Rectal smooth muscle tissue (tissue), 1 donor: ENCODE results near the gene CAP2.
"Not testable (repeated sequence)": the region's sequence is repeated elsewhere in the genome, so short reads cannot be mapped to it uniquely, and the experiment has no call there.

Source experiments
- H3K27ac ChIP-seq: one replicate; pipeline ENCODE4 v1.7.0; 2013; ENCODE audit warnings: low read depth, low read length, inconsistent platforms
- H3K27me3 ChIP-seq: one replicate; pipeline ENCODE4 v1.7.0; 2013; ENCODE audit warnings: low read length; ENCODE audit not compliant: control insufficient read depth, insufficient read depth
- H3K36me3 ChIP-seq: one replicate; pipeline ENCODE4 v1.7.0; 2013; ENCODE audit warnings: low read length; ENCODE audit not compliant: control insufficient read depth, insufficient read depth
- H3K4me1 ChIP-seq: one replicate; pipeline ENCODE4 v1.7.0; 2013; ENCODE audit warnings: low read length; ENCODE audit not compliant: control insufficient read depth, insufficient read depth
- H3K4me3 ChIP-seq: one replicate; pipeline ENCODE4 v1.7.0; 2013; ENCODE audit warnings: low read length
- H3K9ac ChIP-seq: one replicate; pipeline ENCODE4 v1.7.0; 2013; ENCODE audit warnings: low read length

The CAP2 gene

GRCh38 chr6:17405944-17406245, 12.5 kb downstream of the CAP2 start:
- no peaks in the 10 kb centered on the region for H3K36me3 ChIP-seq
- H3K4me3 ChIP-seq: no peak overlapping the region
- no peak overlapping the region for H3K27ac ChIP-seq
- no peaks in the 10 kb centered on the region for H3K27me3 ChIP-seq
- H3K9ac ChIP-seq: no peak overlapping the region
- peaks cover 2% of the 10 kb centered on the region for H3K4me1 ChIP-seq

- H3K36me3 ChIP-seq: no peaks in the 10 kb centered on the region
- H3K4me3 ChIP-seq: no peak overlapping the region
- H3K27ac ChIP-seq: no peak overlapping the region
- H3K4me1 ChIP-seq: peaks cover 5% of the 10 kb centered on the region
- H3K27me3 ChIP-seq: no peaks in the 10 kb centered on the region
- H3K9ac ChIP-seq: no peak overlapping the region
These were observed 14.7 kb downstream of the CAP2 start for GRCh38 chr6:17408081-17408480.

GRCh38 chr6:17410281-17410680, 16.9 kb downstream of the CAP2 start:
- no peak overlapping the region for H3K27ac ChIP-seq
- peaks cover 5% of the 10 kb centered on the region for H3K4me1 ChIP-seq
- no peak overlapping the region for H3K9ac ChIP-seq
- H3K27me3 ChIP-seq: no peaks in the 10 kb centered on the region
- no peaks in the 10 kb centered on the region for H3K36me3 ChIP-seq
- H3K4me3 ChIP-seq: no peak overlapping the region

DNA sequence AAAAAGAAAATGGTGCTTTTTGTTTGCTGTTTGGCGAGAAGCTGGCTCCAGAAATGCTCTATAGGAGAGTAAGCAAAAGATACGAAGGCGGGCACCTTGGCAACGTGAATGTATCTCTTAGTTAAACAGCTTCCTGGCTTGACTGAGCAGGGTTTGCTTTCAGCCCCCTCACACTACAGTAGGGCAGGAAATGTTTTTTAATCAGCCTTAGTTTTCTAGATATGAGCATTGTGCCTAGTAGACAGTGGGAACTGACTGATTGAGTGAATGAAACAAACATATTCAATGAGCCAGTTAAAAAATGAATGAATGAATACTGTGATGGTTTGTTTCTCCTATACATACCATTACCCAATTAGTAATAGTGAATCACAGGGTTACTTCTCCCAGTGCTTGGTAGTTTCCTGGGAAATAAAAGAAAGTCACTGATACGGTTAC, 19.9 kb downstream of the CAP2 start:
- H3K4me3 ChIP-seq: no peak overlapping the region
- no peak overlapping the region for H3K27ac ChIP-seq
- H3K9ac ChIP-seq: no peak overlapping the region
- no peaks in the 10 kb centered on the region for H3K36me3 ChIP-seq
- H3K4me1 ChIP-seq: peaks cover 11% of the 10 kb centered on the region
- H3K27me3 ChIP-seq: no peaks in the 10 kb centered on the region

DNA sequence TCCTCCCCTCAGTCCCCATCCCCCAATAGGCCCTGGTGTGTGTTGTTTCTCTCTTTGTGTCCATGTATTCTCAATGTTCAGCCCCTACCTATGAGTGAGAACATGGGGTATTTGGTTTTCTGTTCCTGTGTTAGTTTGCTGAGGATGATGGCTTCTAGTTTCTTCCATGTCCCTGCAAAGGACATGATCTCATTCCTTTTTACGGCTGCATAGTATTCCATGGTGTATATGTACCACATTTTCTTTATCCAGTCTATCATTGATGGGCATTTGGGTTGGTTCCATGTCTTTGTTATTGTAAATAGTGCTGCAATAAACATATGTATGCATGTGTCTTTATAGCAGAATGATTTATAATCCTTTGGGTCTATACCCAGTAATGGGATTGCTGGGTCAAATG, 21.0 kb downstream of the CAP2 start:
- H3K9ac ChIP-seq, H3K36me3 ChIP-seq, H3K4me3 ChIP-seq, H3K27me3 ChIP-seq, H3K27ac ChIP-seq: not testable (repeated sequence)
- H3K4me1 ChIP-seq: peaks cover 15% of the 10 kb centered on the region

DNA sequence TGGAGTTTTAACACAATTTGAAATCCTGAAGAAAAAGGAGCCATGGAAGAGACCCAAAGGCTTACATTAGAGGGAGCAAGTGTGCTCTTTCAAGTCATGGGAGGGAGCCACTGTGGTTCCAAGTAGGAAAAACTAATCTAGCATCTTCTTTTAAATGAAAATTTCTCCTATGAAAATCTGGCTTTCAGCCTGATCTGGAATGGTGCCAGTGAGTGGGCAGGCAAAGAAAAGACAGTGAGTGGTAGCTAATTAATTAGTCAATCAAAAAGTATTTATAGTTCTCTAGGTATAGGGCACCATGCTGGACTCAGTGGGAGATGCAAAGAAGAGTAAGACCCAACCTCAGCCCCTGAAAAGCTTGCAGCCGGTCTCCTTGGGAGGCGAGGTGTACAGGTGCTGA, 21.9 kb downstream of the CAP2 start:
- Histone ChIP-seq H3K4me1 (peaks cover 15% of the 10 kb centered on the region), H3K27me3 (no peaks in the 10 kb centered on the region), H3K36me3 (no peaks in the 10 kb centered on the region), H3K9ac (no peak overlapping the region), H3K27ac (no peak overlapping the region), H3K4me3 (no peak overlapping the region)

GRCh38 chr6:17416806-17417205, 23.4 kb downstream of the CAP2 start:
- H3K9ac ChIP-seq: no peak overlapping the region
- H3K27ac ChIP-seq: no peak overlapping the region
- H3K27me3 ChIP-seq: no peaks in the 10 kb centered on the region
- peaks cover 15% of the 10 kb centered on the region for H3K4me1 ChIP-seq
- H3K36me3 ChIP-seq: no peaks in the 10 kb centered on the region
- no peak overlapping the region for H3K4me3 ChIP-seq

GRCh38 chr6:17417817-17418216, 24.4 kb downstream of the CAP2 start:
- Histone ChIP-seq H3K27me3 (no peaks in the 10 kb centered on the region), H3K27ac (no peak overlapping the region), H3K4me1 (peaks cover 15% of the 10 kb centered on the region), H3K36me3 (no peaks in the 10 kb centered on the region), H3K9ac (no peak overlapping the region), H3K4me3 (no peak overlapping the region)

DNA sequence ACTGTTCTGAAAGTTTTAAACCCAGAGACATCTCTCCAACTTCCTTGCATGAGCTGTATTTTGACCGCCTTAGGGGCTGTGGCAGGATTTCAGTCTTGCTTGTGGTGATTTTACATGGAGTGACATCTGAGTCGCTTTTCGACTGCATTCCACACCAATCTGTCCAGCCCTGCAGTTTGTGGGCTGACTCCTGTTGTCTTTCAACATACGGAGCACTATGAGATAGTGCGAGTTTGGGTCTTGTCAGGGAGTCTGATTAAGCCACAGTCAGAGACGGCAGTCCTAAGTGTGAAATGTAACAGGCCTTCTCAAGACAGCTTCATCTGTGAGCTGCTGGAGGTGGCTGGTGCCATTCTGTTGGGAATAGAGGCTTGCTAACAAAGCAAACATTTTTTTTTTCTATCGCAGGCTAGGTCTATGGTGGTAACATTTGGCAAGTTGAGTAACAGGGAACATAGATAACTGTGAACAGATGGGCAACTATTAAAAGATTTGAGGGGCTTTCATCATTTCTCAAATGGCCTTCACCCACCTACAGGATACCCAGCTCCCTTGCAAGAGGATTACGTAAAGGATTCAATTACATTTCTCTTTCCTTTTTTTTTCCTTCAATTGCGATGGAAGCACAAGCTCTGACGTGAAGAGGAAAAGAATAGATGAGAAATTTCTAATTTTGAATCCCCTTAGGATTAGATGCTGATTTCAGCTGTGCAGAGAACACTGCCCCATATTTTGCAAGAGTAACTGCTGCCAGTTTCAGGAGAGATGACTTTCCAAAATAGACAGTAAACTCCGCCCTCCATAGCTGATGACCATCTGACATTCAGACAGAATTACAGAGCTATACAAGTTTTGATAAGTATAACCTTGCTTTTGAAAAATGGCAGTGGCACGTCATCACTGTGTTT, 25.1 kb downstream of the CAP2 start:
- Histone ChIP-seq H3K4me3 (no peak overlapping the region), H3K4me1 (peaks cover 12% of the 10 kb centered on the region), H3K9ac (no peak overlapping the region), H3K27me3 (no peaks in the 10 kb centered on the region), H3K36me3 (no peaks in the 10 kb centered on the region), H3K27ac (peak overlapping the region; percentile 35)

DNA sequence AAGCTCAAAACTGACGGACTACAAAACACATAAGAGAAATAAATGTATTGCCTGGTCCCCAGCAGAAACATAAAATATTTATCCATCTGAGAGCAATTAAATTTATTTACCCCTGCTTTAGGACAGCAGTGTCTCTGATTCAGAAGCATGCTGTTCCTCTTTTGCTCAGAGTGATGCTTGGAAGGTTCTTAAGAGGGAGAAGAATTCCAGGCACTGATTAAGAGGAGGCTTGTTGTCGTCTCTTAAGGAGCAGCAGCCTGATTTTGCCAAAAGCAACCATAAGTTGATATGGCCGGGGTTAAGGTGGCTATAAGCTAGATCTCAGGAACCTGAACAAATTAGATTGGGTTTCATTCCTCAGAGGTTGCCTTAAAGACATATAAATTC, 25.8 kb downstream of the CAP2 start:
- Histone ChIP-seq H3K9ac (no peak overlapping the region), H3K4me3 (no peak overlapping the region), H3K27ac (peak overlapping the region; percentile 24), H3K36me3 (no peaks in the 10 kb centered on the region), H3K27me3 (no peaks in the 10 kb centered on the region), H3K4me1 (peaks cover 12% of the 10 kb centered on the region)

DNA sequence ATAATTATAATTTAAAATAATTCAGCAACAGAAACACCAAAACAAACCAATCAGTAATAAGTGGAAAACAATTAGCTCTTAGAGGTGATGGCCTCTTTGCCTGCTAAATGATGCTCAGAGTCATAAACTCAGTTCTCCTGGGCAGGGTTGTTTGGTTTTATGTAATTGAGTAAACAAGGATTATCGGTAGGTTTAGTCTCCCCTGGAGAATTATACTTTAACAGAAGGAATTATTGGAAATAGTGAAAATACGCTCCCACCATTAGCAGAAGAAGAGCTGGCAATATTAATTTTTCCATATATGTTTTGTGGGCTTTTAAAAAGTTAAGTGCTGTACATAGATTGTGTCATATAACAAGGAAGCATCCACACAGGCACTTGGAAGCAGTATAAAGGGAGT, 27.0 kb downstream of the CAP2 start:
- peaks cover 12% of the 10 kb centered on the region for H3K4me1 ChIP-seq
- H3K27ac ChIP-seq: no peak overlapping the region

GRCh38 chr6:17421406-17421805, 28.0 kb downstream of the CAP2 start:
- Histone ChIP-seq H3K27me3 (no peaks in the 10 kb centered on the region), H3K4me1 (peaks cover 12% of the 10 kb centered on the region), H3K9ac (no peak overlapping the region), H3K36me3 (no peaks in the 10 kb centered on the region), H3K27ac (no peak overlapping the region), H3K4me3 (no peak overlapping the region)

More for the DNA sequence above, 27.0 kb downstream of the CAP2 start:
- no peak overlapping the region for H3K4me3 ChIP-seq
- no peaks in the 10 kb centered on the region for H3K36me3 ChIP-seq
- H3K27me3 ChIP-seq: no peaks in the 10 kb centered on the region
- H3K9ac ChIP-seq: no peak overlapping the region

- Histone ChIP-seq H3K36me3 (peaks cover 2% of the 10 kb centered on the region), H3K9ac (no peak overlapping the region), H3K27ac (no peak overlapping the region), H3K4me3 (no peak overlapping the region), H3K4me1 (peaks cover 7% of the 10 kb centered on the region), H3K27me3 (no peaks in the 10 kb centered on the region)
These were observed 29.6 kb downstream of the CAP2 start for GRCh38 chr6:17423026-17423425.
